ENCODE results near the gene GDF2.

Gene GDF2

DNA sequence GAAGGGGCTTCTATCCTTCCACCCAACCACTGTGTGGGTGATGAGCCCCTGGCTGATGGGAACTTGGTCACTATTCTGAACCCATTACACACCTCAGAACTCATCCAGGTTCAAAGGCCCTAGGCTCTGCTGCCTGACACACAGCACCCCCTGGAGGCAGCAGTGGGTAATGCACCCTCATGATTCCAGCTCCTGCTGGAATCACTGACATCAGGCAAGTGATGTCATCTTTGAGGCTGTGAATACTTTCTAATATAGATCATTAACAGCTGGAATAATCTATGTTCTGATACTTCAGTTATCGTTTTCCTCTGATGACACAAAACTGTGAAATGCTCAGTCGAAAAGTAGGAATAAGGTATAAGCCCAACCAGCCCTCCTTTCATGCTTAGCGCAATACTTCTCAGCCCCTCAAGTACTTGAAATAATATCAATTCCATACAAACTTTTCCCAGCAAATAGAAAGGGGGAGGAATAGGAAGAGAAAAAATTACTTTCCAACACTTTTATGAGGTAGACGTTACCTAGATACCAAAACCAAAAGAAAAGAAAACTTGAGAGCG is 18.4 kb downstream of the GDF2 start:
- Mint-ChIP-seq H3K36me3 (ENCODE audit: low read depth) (no peaks in the 10 kb centered on the region), H3K9me3 (no peaks in the 10 kb centered on the region), H3K4me1 (no peaks in the 10 kb centered on the region), H3K27me3 (peaks cover 10% of the 10 kb centered on the region), H3K27ac (no peak overlapping the region), H3K4me3 (no peak overlapping the region)
- ATAC-seq (peak; percentile 40), DNase-seq (peak; percentile 76)

DNA sequence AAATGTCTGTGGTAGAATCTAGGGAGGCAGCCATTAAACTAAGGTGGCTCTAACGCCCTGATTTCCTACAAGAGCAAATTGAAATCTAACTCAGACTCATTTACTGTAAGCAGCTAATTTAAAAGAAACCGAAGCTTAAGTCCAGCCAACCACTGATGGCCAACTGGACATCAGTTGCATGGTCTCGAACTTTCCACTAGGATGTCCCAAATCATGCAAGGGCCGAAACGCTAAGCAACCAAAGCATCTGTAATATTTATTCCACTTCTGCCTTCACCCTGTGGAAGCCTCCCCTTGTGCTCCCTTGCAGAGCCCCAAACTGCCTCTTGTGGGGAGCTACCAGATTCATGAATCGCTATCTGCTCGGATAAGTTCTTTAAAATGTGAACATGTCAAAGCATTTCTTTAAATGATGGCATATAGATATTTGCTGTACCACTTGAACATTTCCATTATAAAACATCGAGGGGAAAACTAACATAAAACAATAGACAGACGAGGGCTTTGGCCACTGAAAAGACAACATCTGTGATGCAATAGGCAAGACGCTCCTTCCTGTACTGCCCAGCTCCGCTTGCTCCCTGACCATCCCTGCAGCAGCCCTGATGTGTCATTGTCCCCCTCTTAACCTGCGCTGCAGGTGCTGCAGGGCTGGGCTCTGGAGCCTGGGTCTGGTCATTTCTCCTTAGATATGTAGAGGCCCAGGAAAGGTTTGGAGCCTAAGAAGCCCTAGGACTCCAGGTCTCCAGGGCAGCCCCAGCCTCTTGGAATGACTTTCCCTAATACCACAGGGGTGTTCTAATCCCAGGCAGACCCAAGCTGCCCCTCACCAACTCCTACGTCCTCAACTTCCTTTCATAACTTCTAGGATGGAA is 23.0 kb downstream of the GDF2 start:
- no peaks in the 10 kb centered on the region for H3K4me1 Mint-ChIP-seq
- no peaks in the 10 kb centered on the region for H3K36me3 Mint-ChIP-seq (ENCODE audit: low read depth)
- H3K4me3 Mint-ChIP-seq: no peak overlapping the region
- peaks cover 2% of the 10 kb centered on the region for H3K27me3 Mint-ChIP-seq
- H3K27ac Mint-ChIP-seq: no peak overlapping the region
- no peak for ATAC-seq
- no peaks in the 10 kb centered on the region for H3K9me3 Mint-ChIP-seq
- no peak for DNase-seq

DNA sequence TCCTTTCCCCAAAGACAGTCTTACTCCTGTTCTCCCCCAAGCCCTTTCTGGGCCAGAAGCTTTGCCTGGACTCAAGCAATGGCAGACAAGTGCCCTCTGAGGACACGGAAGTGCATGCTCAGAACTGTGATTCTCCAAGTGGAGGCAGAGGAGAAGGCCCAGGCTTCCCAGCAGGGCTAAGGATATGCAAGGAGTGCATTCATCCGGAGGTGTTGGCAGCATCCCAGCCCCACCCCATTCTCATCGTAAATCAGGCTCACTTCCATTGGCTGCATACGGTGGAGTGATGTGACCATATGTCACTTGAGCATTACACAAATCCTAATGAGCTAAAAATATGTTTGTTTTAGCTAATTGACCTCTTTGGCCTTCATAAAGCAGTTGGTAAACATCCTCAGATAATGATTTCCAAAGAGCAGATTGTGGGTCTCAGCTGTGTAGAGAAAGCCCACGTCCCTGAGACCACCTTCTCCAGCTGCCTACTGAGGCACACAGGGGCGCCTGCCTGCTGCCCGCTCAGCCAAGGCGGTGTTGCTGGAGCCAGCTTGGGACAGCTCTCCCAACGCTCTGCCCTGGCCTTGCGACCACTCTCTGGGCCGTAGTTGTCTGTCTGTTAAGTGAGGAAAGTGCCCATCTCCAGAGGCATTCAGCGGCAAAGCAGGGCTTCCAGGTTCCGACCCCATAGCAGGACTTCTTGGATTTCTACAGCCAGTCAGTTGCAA is 24.5 kb downstream of the GDF2 start:
- ATAC-seq (no peak), DNase-seq (no peak)
- no peak overlapping the region for H3K4me3 Mint-ChIP-seq
- H3K27me3 Mint-ChIP-seq: no peaks in the 10 kb centered on the region
- H3K36me3 Mint-ChIP-seq (ENCODE audit: low read depth): no peaks in the 10 kb centered on the region
- H3K9me3 Mint-ChIP-seq: no peaks in the 10 kb centered on the region
- H3K4me1 Mint-ChIP-seq: no peaks in the 10 kb centered on the region
- no peak overlapping the region for H3K27ac Mint-ChIP-seq

DNA sequence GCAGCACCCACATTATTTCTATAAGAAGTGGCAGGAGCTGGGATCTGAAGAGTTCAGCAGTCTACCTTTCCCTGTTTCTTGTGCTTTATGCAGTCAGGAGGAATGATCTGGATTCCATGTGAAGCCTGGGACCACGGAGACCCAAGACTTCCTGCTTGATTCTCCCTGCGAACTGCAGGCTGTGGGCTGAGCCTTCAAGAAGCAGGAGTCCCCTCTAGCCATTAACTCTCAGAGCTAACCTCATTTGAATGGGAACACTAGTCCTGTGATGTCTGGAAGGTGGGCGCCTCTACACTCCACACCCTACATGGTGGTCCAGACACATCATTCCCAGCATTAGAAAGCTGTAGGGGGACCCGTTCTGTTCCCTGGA is 25.0 kb downstream of the GDF2 start:
- H3K36me3 Mint-ChIP-seq (ENCODE audit: low read depth): no peaks in the 10 kb centered on the region
- DNase-seq (no peak), ATAC-seq (no peak)
- H3K27me3 Mint-ChIP-seq: no peaks in the 10 kb centered on the region
- no peak overlapping the region for H3K27ac Mint-ChIP-seq
- H3K4me1 Mint-ChIP-seq: no peaks in the 10 kb centered on the region
- H3K9me3 Mint-ChIP-seq: no peaks in the 10 kb centered on the region
- H3K4me3 Mint-ChIP-seq: no peak overlapping the region

GRCh38 chr10:47348138-47348651 is 25.9 kb downstream of the GDF2 start, which contains the start of gene RBP3:
TSS of gene RBP3 (plus strand) at chr10:47348363. CDS start at chr10:47348485, 122 bp downstream.
- ATAC-seq: no peak
- H3K4me1 Mint-ChIP-seq: no peaks in the 10 kb centered on the region
- H3K27ac Mint-ChIP-seq: no peak within 1 kb of the TSS
- no peak for DNase-seq
- H3K4me3 Mint-ChIP-seq: no peak within 1 kb of the TSS
- no peaks in the 10 kb centered on the region for H3K27me3 Mint-ChIP-seq
- no peaks in the 10 kb centered on the region for H3K36me3 Mint-ChIP-seq (ENCODE audit: low read depth)
- H3K9me3 Mint-ChIP-seq: no peaks in the 10 kb centered on the region

DNA sequence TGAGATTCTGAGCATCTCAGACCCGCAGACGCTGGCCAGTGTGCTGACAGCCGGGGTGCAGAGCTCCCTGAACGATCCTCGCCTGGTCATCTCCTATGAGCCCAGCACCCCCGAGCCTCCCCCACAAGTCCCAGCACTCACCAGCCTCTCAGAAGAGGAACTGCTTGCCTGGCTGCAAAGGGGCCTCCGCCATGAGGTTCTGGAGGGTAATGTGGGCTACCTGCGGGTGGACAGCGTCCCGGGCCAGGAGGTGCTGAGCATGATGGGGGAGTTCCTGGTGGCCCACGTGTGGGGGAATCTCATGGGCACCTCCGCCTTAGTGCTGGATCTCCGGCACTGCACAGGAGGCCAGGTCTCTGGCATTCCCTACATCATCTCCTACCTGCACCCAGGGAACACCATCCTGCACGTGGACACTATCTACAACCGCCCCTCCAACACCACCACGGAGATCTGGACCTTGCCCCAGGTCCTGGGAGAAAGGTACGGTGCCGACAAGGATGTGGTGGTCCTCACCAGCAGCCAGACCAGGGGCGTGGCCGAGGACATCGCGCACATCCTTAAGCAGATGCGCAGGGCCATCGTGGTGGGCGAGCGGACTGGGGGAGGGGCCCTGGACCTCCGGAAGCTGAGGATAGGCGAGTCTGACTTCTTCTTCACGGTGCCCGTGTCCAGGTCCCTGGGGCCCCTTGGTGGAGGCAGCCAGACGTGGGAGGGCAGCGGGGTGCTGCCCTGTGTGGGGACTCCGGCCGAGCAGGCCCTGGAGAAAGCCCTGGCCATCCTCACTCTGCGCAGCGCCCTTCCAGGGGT is 26.6 kb downstream of the GDF2 start:
- Mint-ChIP-seq H3K36me3 (ENCODE audit: low read depth) (no peaks in the 10 kb centered on the region), H3K27me3 (no peaks in the 10 kb centered on the region), H3K27ac (no peak overlapping the region), H3K4me1 (no peaks in the 10 kb centered on the region), H3K4me3 (no peak overlapping the region), H3K9me3 (no peaks in the 10 kb centered on the region)
- ATAC-seq (no peak), DNase-seq (no peak)

DNA sequence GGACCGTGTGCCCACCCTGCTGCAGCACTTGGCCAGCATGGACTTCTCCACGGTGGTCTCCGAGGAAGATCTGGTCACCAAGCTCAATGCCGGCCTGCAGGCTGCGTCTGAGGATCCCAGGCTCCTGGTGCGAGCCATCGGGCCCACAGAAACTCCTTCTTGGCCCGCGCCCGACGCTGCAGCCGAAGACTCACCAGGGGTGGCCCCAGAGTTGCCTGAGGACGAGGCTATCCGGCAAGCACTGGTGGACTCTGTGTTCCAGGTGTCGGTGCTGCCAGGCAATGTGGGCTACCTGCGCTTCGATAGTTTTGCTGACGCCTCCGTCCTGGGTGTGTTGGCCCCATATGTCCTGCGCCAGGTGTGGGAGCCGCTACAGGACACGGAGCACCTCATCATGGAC is 27.3 kb downstream of the GDF2 start:
- Mint-ChIP-seq H3K4me1 (no peaks in the 10 kb centered on the region), H3K9me3 (no peaks in the 10 kb centered on the region), H3K36me3 (ENCODE audit: low read depth) (no peaks in the 10 kb centered on the region), H3K27me3 (no peaks in the 10 kb centered on the region), H3K27ac (no peak overlapping the region), H3K4me3 (no peak overlapping the region)
- DNase-seq: no peak
- ATAC-seq: no peak

DNA sequence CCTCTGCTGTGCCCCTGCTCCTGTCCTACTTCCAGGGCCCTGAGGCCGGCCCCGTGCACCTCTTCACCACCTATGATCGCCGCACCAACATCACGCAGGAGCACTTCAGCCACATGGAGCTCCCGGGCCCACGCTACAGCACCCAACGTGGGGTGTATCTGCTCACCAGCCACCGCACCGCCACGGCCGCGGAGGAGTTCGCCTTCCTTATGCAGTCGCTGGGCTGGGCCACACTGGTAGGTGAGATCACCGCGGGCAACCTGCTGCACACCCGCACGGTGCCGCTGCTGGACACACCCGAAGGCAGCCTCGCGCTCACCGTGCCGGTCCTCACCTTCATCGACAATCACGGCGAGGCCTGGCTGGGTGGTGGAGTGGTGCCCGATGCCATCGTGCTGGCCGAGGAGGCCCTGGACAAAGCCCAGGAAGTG is 27.7 kb downstream of the GDF2 start:
- no peak overlapping the region for H3K27ac Mint-ChIP-seq
- no peak for DNase-seq
- H3K36me3 Mint-ChIP-seq (ENCODE audit: low read depth): no peaks in the 10 kb centered on the region
- no peak overlapping the region for H3K4me3 Mint-ChIP-seq
- no peaks in the 10 kb centered on the region for H3K9me3 Mint-ChIP-seq
- no peaks in the 10 kb centered on the region for H3K4me1 Mint-ChIP-seq
- ATAC-seq: no peak
- no peaks in the 10 kb centered on the region for H3K27me3 Mint-ChIP-seq

DNA sequence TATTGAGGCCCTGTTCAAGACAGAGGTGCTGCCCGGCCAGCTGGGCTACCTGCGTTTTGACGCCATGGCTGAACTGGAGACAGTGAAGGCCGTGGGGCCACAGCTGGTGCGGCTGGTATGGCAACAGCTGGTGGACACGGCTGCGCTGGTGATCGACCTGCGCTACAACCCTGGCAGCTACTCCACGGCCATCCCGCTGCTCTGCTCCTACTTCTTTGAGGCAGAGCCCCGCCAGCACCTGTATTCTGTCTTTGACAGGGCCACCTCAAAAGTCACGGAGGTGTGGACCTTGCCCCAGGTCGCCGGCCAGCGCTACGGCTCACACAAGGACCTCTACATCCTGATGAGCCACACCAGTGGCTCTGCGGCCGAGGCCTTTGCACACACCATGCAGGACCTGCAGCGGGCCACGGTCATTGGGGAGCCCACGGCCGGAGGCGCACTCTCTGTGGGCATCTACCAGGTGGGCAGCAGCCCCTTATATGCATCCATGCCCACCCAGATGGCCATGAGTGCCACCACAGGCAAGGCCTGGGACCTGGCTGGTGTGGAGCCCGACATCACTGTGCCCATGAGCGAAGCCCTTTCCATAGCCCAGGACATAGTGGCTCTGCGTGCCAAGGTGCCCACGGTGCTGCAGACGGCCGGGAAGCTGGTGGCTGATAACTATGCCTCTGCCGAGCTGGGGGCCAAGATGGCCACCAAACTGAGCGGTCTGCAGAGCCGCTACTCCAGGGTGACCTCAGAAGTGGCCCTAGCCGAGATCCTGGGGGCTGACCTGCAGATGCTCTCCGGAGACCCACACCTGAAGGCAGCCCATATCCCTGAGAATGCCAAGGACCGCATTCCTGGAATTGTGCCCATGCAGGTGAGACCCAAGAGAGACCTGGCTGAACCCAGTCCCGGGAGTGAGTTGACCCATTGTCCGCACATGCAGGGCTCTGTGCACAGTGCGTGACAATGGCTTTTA is 28.7 kb downstream of the GDF2 start:
- ATAC-seq (no peak), DNase-seq (no peak)
- no peaks in the 10 kb centered on the region for H3K27me3 Mint-ChIP-seq
- no peaks in the 10 kb centered on the region for H3K9me3 Mint-ChIP-seq
- no peak overlapping the region for H3K4me3 Mint-ChIP-seq
- no peak overlapping the region for H3K27ac Mint-ChIP-seq
- H3K4me1 Mint-ChIP-seq: no peaks in the 10 kb centered on the region
- no peaks in the 10 kb centered on the region for H3K36me3 Mint-ChIP-seq (ENCODE audit: low read depth)

DNA sequence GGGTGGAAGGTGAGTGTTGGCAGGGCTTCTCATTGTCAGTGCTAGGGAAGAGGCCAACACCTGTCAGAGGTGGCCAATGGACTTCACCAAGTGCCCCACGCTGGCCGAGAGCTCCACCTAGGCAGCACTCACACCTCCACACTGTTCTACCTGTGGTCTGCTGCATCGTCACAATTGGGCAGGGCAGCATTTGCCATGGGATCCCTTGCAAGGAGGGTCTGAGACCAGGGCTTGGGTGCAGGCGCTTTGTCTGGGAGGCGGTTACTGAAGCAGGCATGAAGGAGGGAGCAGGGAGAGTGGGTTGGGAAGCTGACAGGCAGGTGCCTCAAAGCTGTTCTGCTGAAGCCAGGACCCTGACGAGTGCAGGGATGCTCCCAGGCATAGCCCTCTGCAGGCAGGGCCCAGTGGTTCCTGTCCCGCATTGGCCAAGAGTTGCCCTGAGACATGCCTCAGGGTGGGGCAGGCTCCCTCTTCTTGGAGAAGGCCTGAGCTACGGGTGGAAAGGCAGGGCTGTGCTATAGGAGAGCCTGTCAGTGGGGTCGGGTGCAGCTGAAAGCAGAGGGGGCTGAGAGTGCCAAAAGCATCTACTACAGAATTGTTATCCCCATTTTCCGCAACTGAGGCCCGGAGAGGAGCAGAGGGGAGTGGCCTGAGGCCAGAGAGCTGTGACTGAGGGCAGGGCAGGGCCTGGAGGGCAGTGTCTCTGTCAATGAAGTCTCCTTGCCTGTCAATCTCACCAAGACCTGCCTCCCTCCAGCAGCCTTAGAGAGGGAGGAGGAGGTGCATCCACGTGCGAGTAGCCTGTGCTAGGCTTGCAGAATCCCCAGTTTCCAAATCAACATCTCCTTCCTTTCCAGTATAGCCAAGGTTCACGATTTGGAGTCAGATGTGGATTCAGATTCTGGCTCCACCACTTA is 29.9 kb downstream of the GDF2 start:
- H3K27me3 Mint-ChIP-seq: no peaks in the 10 kb centered on the region
- no peaks in the 10 kb centered on the region for H3K9me3 Mint-ChIP-seq
- no peaks in the 10 kb centered on the region for H3K4me1 Mint-ChIP-seq
- no peak for DNase-seq
- H3K4me3 Mint-ChIP-seq: no peak overlapping the region
- H3K36me3 Mint-ChIP-seq (ENCODE audit: low read depth): no peaks in the 10 kb centered on the region
- H3K27ac Mint-ChIP-seq: no peak overlapping the region
- no peak for ATAC-seq

DNA sequence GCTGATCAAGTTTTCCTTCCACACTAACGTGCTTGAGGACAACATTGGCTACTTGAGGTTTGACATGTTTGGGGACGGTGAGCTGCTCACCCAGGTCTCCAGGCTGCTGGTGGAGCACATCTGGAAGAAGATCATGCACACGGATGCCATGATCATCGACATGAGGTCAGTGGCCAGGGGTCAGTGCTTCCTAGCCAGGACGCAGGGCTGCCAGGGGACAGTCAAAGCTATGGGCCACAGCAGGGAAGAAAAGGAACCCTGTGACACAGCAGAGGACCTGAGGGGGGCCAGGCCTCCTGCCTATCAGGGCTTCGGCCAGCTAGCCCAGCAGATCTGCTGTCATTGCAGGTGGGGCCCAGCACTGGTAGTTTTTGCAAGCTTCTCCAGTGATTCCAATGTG is 31.1 kb downstream of the GDF2 start:
- no peaks in the 10 kb centered on the region for H3K27me3 Mint-ChIP-seq
- DNase-seq: no peak
- H3K4me1 Mint-ChIP-seq: no peaks in the 10 kb centered on the region
- no peak overlapping the region for H3K4me3 Mint-ChIP-seq
- H3K27ac Mint-ChIP-seq: no peak overlapping the region
- ATAC-seq: no peak
- H3K9me3 Mint-ChIP-seq: no peaks in the 10 kb centered on the region
- H3K36me3 Mint-ChIP-seq (ENCODE audit: low read depth): no peaks in the 10 kb centered on the region

DNA sequence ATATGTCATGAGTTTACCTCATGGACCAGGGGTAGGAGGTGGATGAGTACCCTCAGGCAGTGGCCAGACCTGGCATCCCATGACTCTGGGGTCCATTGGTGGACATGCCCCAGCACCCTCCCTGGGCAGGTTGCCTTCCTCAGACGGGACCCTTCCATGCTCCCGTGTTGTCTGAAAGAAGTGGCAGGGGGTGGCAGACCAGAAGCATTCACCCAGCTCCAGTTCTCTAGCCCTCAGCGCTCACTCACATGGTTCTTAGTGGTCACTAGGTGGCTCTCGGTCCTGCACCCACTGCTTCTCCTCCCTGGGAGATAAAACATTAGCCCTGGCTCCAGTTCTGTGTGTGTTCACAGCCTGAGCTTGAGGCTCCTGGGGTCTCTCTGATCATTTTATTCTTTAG is 31.9 kb downstream of the GDF2 start:
- DNase-seq (no peak), ATAC-seq (no peak)
- H3K4me1 Mint-ChIP-seq: no peaks in the 10 kb centered on the region
- H3K4me3 Mint-ChIP-seq: no peak overlapping the region
- H3K9me3 Mint-ChIP-seq: no peaks in the 10 kb centered on the region
- H3K36me3 Mint-ChIP-seq (ENCODE audit: low read depth): no peaks in the 10 kb centered on the region
- no peak overlapping the region for H3K27ac Mint-ChIP-seq
- no peaks in the 10 kb centered on the region for H3K27me3 Mint-ChIP-seq

GRCh38 chr10:47354900-47355299 is 32.6 kb downstream of the GDF2 start:
- no peak overlapping the region for H3K27ac Mint-ChIP-seq
- ATAC-seq (no peak), DNase-seq (no peak)
- no peaks in the 10 kb centered on the region for H3K27me3 Mint-ChIP-seq
- no peak overlapping the region for H3K4me3 Mint-ChIP-seq
- H3K9me3 Mint-ChIP-seq: no peaks in the 10 kb centered on the region
- H3K4me1 Mint-ChIP-seq: no peaks in the 10 kb centered on the region
- no peaks in the 10 kb centered on the region for H3K36me3 Mint-ChIP-seq (ENCODE audit: low read depth)

Data from activated naive CD8-positive, alpha-beta T cell treated with anti-CD3 and anti-CD28 coated beads, Interleukin-2, amount 50 U/mL, for 24 hours (primary cell).